AG08396 (cell line): ENCODE data around the gene DNTT.
"Not testable (repeated sequence)": the region's sequence is repeated elsewhere in the genome, so short reads cannot be mapped to it uniquely, and the experiment has no call there.

Experiments used
- DNase-seq: peaks from one replicate; pipeline ENCODE4 v3.0.0; 2012; ENCODE audit warnings: low spot score, mixed read lengths

DNTT gene

DNA sequence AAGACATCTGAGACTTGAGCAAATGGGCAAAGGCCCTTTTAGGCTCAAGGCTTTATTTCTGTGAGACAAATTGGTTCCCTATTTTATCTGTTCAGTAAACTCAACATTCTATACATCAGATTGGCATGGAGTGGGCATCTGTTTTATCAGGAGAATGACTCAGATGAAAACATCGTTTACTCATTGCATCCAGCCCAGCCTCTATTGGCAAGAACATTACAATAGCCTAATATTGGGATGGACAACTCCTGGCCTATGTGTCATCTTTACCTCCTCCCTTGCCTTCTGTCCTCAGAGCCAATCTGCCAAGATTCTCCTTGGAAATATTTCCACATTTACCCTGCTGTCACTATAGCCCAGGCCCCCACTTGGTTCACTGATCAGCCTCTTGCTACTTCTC, 27.4 kb upstream of the DNTT start:
- no peak for DNase-seq

DNA sequence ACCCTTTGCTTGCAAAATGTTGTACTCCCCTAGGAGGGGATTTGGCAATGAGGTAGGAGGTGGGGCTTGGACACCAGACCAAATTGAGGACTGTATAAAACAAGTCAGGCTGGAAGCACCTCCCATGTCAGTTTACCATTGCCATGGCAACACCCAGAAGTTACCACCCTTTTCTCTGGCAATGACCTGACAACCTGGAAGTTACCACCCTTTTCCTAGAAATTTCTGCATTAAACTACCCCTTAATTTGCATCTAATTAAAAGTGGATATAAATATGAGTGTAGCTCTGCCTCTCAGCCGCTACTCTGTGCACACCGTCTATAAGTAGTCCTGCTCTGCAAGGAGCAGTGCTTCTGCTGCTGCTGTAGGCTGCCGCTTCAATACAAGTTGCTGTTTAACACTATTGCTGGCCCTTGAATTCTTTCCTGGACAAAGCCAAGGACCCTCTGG, 25.0 kb upstream of the DNTT start:
- DNase-seq, result no peak

DNA sequence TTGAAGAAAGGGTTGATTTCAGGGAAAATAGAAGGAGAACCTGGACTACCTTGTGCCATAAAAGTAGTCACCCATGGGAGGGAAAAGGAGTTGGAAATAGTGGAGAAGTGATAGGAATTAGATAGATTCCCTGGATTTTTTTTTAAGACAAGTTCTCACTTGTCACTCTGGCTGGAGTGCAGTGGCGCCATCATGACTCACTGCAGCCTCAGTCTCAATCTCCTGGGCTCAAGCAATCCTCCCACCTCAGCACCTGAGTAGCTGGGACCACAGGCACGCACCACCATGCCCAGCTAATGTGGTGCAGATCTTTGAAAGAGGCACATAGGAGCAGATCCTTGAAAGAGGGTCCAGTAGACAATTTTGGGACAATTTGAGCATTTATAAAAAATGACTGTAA, 23.4 kb upstream of the DNTT start:
- no peak for DNase-seq

- DNase-seq, result no peak
Observed at GRCh38 chr10:96281444-96282029, 22.7 kb upstream of the DNTT start.

DNA sequence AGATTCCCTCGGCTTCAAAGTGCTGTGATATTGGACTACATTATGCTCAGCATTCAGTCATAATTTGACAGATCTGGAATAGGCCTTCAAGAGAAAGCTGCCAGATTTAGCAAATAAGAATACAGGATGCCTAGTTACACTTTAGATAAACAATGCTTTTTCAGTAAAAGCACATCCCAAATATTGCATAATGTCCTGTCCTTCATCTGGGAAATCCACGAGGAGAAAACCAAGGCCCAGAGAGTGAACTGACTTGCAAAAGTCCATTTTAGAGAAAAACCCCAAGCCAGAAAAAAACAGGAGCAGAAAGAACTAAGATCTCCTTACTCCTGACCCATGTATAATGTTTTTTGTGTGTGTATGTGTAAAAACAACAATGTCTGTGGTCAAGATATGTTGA, 20.9 kb upstream of the DNTT start:
- no peak for DNase-seq

- DNase-seq, result no peak
Observed at GRCh38 chr10:96283756-96284155, 20.5 kb upstream of the DNTT start.

DNA sequence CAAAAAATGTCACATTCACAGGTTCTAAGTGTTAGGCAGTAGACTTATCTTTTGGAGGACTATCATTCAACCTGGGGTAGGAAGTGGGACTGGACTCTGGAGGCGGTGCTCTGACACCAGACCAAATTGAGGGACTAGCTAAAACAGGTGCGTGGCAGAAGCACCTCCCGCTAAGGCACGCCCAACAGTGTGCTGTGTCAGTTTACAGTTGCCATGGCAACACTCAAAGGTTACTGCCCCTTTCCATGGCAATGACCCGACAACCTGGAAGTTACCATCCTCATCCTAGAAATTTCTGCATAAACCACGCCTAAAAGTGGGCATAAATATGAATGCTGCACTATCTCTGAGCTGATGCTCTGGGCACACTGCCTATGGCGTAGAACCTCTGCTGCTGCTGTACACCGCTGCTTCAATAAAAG, 18.9 kb upstream of the DNTT start:
- no peak for DNase-seq

GRCh38 chr10:96287392-96288105, 16.7 kb upstream of the DNTT start:
- no peak for DNase-seq

GRCh38 chr10:96288151-96288621, 16.0 kb upstream of the DNTT start:
- no peak for DNase-seq

DNA sequence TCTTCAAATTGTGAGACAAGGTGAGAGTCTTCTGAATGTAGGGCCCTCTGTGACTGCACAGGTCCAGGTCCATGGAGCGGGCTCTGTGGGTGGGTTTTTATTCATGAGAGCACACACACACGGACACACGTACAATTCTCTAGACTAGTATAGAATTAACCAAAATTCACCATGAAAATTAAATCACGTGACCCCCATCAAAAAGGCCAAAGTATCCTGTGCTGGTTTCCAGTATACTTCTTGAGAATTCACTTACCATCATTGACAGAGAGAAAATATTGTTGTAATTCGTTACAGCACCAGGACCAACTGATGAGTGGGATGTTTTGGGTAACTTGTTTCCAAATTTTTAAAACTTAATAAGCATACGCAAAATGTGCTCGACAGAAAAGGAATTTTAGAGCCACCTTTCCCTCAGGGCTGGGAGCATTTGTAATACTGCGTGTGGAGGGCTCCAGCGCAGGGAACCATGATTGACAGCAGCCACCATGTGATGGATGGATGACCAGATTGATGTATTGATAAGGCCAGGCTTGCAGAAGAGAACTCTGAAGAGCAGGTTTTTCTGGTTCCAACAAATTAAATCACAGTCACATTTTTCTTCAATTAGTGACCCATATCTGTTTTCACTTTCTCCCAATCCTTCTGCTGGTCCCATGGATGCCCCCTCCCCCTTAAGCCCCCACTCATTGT, 14.9 kb upstream of the DNTT start:
- no peak for DNase-seq

DNA sequence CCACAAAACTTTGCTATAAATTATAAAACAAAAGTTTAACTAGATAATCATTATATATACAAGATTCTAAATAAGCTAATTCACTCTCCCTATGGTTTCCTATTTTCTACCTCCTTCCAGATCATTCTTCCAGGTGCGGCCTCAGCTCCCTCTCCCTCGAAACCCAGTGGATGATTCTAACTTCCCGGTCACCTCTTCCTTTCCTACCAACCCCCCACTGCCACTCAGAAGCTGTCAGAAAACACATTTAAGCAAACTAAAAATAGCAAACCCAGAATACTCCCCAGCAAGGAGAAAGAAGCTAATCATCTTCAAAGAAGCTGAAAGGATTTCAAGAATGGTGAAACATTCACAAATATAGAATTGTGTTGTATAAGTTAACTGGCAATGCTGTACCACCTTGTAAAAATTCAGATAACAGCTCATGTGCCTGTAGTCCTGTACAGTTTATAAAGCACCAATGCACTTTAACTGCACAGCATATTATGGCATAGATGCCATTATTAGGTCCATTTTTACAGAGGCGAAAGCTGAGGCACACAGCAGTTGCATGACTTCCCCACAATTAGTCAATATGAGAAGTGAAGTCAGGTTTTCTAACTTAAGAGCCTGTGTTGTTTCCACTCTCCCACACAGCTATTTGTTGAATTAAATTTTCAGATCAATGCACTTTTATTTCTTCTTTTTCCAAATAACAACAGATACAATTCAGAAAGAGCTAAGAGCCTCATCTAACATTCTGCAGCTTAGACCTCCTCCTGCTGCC, 13.7 kb upstream of the DNTT start:
- DNase-seq, result no peak

- DNase-seq, result peak; percentile 36
Observed at GRCh38 chr10:96292971-96293920, 11.0 kb upstream of the DNTT start.

- no peak for DNase-seq
Observed at GRCh38 chr10:96295475-96295874, 8.8 kb upstream of the DNTT start.

- no peak for DNase-seq
Observed at GRCh38 chr10:96297486-96297885, 6.7 kb upstream of the DNTT start.

DNA sequence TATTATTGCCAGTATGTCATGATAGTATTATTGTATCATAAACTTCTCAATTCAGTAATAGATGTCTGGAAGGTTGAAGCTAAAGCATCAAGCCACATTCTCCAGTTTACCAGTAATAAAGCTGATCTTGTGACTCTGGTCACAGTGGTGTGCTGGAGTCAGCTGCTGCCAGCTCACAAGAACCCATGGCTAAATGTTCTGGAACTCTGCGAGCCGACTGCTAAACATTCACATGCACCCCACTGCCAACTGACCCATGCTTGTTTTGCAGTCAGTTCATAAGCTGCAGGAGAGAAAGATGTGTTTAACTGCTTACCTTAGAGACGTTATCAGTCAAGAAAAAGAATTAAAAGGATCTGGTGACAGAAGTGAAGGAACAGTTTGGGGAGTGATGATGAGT, 5.9 kb upstream of the DNTT start:
- DNase-seq, result no peak

DNA sequence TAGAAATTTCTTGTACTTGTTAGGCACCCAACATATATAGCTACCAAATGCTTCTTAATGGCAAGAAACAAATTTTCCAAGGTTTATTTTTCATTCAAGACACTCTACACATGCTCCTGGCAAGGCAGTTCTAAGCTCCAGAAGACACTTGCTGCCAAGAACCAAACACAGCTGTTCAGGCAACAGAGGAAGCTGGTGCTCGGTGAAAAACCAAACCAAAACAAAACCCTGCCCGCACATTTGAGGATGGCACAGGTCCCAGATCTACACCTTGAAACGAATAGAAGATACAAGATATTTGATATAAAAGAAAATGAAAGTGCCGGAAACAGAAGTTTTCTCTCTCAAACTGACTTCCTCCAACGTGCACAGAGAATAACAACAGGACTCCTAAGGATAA, 4.9 kb upstream of the DNTT start:
- no peak for DNase-seq

- DNase-seq, result no peak
Observed at GRCh38 chr10:96301616-96302015, 2.6 kb upstream of the DNTT start.

GRCh38 chr10:96305019-96305418, 785 bp downstream of the DNTT start:
- DNase-seq, result no peak

GRCh38 chr10:96306516-96306915, 2.3 kb downstream of the DNTT start:
- peak; percentile 12 for DNase-seq

GRCh38 chr10:96308854-96309253, 4.6 kb downstream of the DNTT start:
- DNase-seq, result not testable (repeated sequence)

GRCh38 chr10:96309628-96310320, 5.5 kb downstream of the DNTT start:
- DNase-seq, result no peak
